ENCODE data around the gene KRTAP5-6. TPM values are rescaled to one million over a fixed set of nuclear protein-coding genes. Genes with fewer than 3 reads are reported as not detected.

KRTAP5-6 gene
- total RNA-seq, 1 experiment from 2014 or later = not detected

DNA sequence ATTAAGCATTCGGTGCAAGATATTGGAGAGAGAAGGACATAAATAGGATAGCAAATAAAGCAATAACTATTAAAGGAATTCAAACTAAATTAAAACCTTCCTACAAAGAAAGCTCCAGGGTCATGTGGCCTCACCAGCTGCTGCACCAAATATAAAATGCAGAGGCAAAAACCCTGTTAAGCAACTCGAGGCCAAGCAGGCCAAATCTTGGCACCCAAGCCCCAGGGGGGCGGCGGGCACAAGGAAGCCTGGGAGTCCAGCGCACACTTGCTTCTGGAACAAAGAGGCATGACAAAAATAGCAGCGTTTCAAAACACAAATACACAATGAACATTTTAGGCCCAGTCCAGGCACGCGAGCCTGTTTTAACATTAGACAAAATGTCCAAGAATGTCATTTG, 20.8 kb downstream of the KRTAP5-6 start (continued):
- TF ChIP-seq, protein P1, sequence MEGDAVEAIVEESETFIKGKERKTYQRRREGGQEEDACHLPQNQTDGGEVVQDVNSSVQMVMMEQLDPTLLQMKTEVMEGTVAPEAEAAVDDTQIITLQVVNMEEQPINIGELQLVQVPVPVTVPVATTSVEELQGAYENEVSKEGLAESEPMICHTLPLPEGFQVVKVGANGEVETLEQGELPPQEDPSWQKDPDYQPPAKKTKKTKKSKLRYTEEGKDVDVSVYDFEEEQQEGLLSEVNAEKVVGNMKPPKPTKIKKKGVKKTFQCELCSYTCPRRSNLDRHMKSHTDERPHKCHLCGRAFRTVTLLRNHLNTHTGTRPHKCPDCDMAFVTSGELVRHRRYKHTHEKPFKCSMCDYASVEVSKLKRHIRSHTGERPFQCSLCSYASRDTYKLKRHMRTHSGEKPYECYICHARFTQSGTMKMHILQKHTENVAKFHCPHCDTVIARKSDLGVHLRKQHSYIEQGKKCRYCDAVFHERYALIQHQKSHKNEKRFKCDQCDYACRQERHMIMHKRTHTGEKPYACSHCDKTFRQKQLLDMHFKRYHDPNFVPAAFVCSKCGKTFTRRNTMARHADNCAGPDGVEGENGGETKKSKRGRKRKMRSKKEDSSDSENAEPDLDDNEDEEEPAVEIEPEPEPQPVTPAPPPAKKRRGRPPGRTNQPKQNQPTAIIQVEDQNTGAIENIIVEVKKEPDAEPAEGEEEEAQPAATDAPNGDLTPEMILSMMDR (IDR thresholded peaks at IDR 0.05 in 2 of 3, conservative IDR thresholded peaks at IDR 0.05 in 1 of 3; ENCODE audit: borderline replicate concordance in 1 of 3, insufficient read depth in 1 of 3, low read depth in 2 of 3, low read length in 2 of 3) = no peak
- no peak for TF ChIP-seq POLR2A (IDR thresholded peaks at IDR 0.05; ENCODE audit: borderline replicate concordance, extremely low read depth, insufficient read depth, insufficient read length)
- TF ChIP-seq, protein P2, sequence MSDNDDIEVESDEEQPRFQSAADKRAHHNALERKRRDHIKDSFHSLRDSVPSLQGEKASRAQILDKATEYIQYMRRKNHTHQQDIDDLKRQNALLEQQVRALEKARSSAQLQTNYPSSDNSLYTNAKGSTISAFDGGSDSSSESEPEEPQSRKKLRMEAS (IDR thresholded peaks at IDR 0.05) = no peak
- TF ChIP-seq JUND (IDR thresholded peaks at IDR 0.05) = no peak
- TF ChIP-seq CBX3 (IDR thresholded peaks at IDR 0.05; ENCODE audit: low read depth) = no peak
- no peak for TF ChIP-seq RAD21 (IDR thresholded peaks at IDR 0.05; ENCODE audit: low read depth)
- TF ChIP-seq, protein P3, sequence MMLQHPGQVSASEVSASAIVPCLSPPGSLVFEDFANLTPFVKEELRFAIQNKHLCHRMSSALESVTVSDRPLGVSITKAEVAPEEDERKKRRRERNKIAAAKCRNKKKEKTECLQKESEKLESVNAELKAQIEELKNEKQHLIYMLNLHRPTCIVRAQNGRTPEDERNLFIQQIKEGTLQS (IDR thresholded peaks at IDR 0.05) = no peak
- TF ChIP-seq POLR2AphosphoS5 (IDR thresholded peaks at IDR 0.05; ENCODE audit: low read depth, low read length) = no peak
- no peak for TF ChIP-seq ZNF274 (IDR thresholded peaks at IDR 0.05; ENCODE audit: low read depth, low read length)

DNA sequence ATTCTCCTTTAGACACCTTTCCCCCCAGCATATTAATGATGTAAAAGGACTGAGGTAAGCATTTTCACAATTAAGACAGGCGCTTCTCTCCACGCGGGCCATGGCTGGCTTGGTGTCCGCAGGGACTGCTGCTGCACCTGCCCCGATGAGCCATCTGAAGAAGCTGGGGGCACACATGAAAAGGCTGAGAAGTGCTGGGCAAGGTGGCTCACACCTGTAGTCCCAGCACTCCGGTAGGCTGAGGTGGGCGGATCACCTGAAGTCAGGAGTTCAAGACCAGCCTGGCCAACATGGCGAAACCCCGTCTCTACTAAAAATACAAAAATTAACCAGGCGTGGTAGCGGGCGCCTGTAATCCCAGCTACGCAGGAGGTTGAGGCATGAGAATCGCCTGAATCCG, 21.3 kb downstream of the KRTAP5-6 start:
- H3K27me3 ChIP-seq (ENCODE audit: insufficient read depth, low read length) = no peaks in the 10 kb centered on the region
- H3K9me3 ChIP-seq (ENCODE audit: control insufficient read depth in 1 of 2, insufficient read depth in 1 of 2, low read depth in 1 of 2, low read length in 2 of 2) = no peaks in the 10 kb centered on the region
- no peaks in the 10 kb centered on the region for H4K20me1 ChIP-seq (ENCODE audit: insufficient read depth)
- no peak overlapping the region for H3K27ac ChIP-seq (ENCODE audit: low read depth, low read length)
- DNase-seq (ENCODE audit: low read depth, low spot score) = no peak
- no peak overlapping the region for H3K4me2 ChIP-seq (ENCODE audit: low read length)
- no peak overlapping the region for H3K4me3 ChIP-seq (replicated peaks in 1 of 2; ENCODE audit: low read depth in 1 of 2, low read length in 2 of 2)
- H3K79me2 ChIP-seq (ENCODE audit: insufficient read depth, low read length) = no peaks in the 10 kb centered on the region
- intact Hi-C loops (cut with micrococcal nuclease) = no loop called here
- ChIA-PET CTCF (interaction anchor here (1.8 kb wide), 1 partner anchor 24 kb away, joined by 4 read pairs; no protein-coding TSS in a partner anchor), RAD21 (ENCODE audit: low non-redundant PET in 1 of 2, low total read pairs in 2 of 2, uncharacterized antibody in 2 of 2, unreplicated experiment in 2 of 2) (no interaction called here), POLR2A (no interaction called here)
- TF ChIP-seq EGR1 (IDR thresholded peaks at IDR 0.05; ENCODE audit: low read depth) (no peak), ZNF274 (IDR thresholded peaks at IDR 0.05; ENCODE audit: low read depth, low read length) (no peak), SP1 (IDR thresholded peaks at IDR 0.05; ENCODE audit: low read depth) (no peak), JUND (IDR thresholded peaks at IDR 0.05) (no peak), EZH2 (IDR thresholded peaks at IDR 0.05) (no peak), SRF (IDR thresholded peaks at IDR 0.05; ENCODE audit: low read depth) (no peak), YY1 (IDR thresholded peaks at IDR 0.05; ENCODE audit: extremely low read depth, insufficient replicate concordance, low read depth, low read length) (no peak), CBX3 (IDR thresholded peaks at IDR 0.05; ENCODE audit: low read depth) (no peak), SIN3A (IDR thresholded peaks at IDR 0.05; ENCODE audit: low read depth) (no peak), RAD21 (IDR thresholded peaks at IDR 0.05; ENCODE audit: low read depth) (no peak), ELF1 (IDR thresholded peaks at IDR 0.05; ENCODE audit: borderline replicate concordance, low read depth) (no peak), POLR2AphosphoS5 (IDR thresholded peaks at IDR 0.05; ENCODE audit: low read depth, low read length) (no peak)
- H3K36me3 ChIP-seq (ENCODE audit: control insufficient read depth in 1 of 2, insufficient read depth in 2 of 2, low read length in 2 of 2) = no peaks in the 10 kb centered on the region
- no peak for ATAC-seq
- BruUV-seq (replicated peaks) = no TSS peak
- no peak overlapping the region for H2AFZ ChIP-seq (ENCODE audit: low read depth, low read length, poor library complexity, severe bottlenecking)
- H3K4me1 ChIP-seq (ENCODE audit: control insufficient read depth in 1 of 2, insufficient read depth in 2 of 2, low read length in 2 of 2) = no peaks in the 10 kb centered on the region
- H3K9me2 ChIP-seq (ENCODE audit: insufficient read depth) = no peaks in the 10 kb centered on the region
- H3K9ac ChIP-seq (ENCODE audit: low read length) = no peak overlapping the region
